Heart left ventricle (tissue), 13 donors: ENCODE data around the gene LOXL3.

Experiments used
- POLR2A ChIP-seq, 2 donors: fragments of 450-650 bp; IDR thresholded peaks; one replicate each; pipeline ENCODE4 v1.6.1; 2017; ENCODE audit warnings: antibody characterized with exemption in 2 of 2, mild to moderate bottlenecking in 2 of 2, moderate library complexity in 2 of 2
- TF ChIP-seq, protein P1 (sequence below), 12 donors: fragments of 200-600 bp; sonication (generic) in 4 of 12; IDR thresholded peaks; one replicate each; pipeline versions ENCODE4 v1.5.0 to v1.8.0; 2018 to 2022; ENCODE audit warnings: antibody characterized with exemption in 12 of 12, mild to moderate bottlenecking in 5 of 12
- donor health status: ischemic (EF 13 %, LVEDD 7.1; RV severe dilation, severe dysfunction).
- donor health status: DM: no; HTN: yes; CAD: no.
- donor health status: DM: no; HTN: no; CAD: no.
- donor health status: ischemic (EF 25% LVEDD 6.9; RV normal size, moderate dysfunction).
- donor health status: ischemic (EF 25% LVEDD 5.7; RV mildly dilated, moderate dysfunction).
- donor health status: ischemic (EF 35%, LVEDD 5.7; RV mildly dilated, moderate dysfunction).
- donor health status: nonischemic (EF 11% LVEDD 7.7; RV severe dilation, severe dysfunction).
- donor health status: DM: yes; HTN: yes; CAD: no.
- donor health status: PGD.
- donor health status: ischemic (EF 29% LVEDD 5.4; RV normal size, mild dysfunction).
- donor health status: nonischemic (EF 23%, LVEDD 6.1; RV moderate dilation, normal function).

DNA sequence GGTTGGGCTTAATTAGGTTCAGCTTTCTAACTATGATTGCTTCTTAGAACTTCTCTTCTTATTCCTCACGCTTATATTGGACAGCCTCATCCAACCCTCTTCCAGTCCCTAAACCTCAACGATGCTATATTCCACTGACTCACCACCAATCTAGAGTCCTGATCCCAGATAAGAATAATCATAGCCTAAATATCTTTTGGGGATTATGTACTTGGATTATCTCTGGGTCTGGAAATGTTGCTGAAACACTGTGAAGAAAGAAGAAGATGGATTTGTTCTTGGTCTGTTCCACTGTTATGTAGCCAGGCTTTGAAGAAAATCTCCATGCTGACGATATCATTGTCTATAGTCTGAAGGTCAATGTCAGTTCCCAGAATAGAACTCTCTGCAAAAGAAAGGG lies 27.7 kb upstream of the LOXL3 start:
- TF ChIP-seq, protein P1, sequence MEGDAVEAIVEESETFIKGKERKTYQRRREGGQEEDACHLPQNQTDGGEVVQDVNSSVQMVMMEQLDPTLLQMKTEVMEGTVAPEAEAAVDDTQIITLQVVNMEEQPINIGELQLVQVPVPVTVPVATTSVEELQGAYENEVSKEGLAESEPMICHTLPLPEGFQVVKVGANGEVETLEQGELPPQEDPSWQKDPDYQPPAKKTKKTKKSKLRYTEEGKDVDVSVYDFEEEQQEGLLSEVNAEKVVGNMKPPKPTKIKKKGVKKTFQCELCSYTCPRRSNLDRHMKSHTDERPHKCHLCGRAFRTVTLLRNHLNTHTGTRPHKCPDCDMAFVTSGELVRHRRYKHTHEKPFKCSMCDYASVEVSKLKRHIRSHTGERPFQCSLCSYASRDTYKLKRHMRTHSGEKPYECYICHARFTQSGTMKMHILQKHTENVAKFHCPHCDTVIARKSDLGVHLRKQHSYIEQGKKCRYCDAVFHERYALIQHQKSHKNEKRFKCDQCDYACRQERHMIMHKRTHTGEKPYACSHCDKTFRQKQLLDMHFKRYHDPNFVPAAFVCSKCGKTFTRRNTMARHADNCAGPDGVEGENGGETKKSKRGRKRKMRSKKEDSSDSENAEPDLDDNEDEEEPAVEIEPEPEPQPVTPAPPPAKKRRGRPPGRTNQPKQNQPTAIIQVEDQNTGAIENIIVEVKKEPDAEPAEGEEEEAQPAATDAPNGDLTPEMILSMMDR (IDR thresholded peaks at IDR 0.05): no peak
- no peak for TF ChIP-seq POLR2A (IDR thresholded peaks at IDR 0.05)
